PC-9 (cell line): Measurements from ENCODE around the gene EPHB2. TPM values are rescaled to one million over a fixed set of nuclear protein-coding genes. Genes with fewer than 3 reads are reported as not detected.

Source experiments
- BruUV-seq: library from RNA; stranded (reverse); fragments of 400-500 nt; replicated peaks from 2 replicates; lab custom pipeline; 2021; lab: Mats Ljungman, UMichigan
- CTCF ChIA-PET: fragments of 300-600 bp; sonication (Branson Sonifier 250); formaldehyde crosslinking; loops from one replicate; lab custom pipeline; 2022; ENCODE audit warnings: antibody characterized with exemption; lab: Charles Lee
- POLR2A ChIA-PET: fragments of 300-600 bp; sonication (Branson Sonifier 250); formaldehyde crosslinking; loops from one replicate; lab custom pipeline; 2022; ENCODE audit warnings: antibody characterized with exemption; ENCODE audit not compliant: unreplicated experiment; lab: Charles Lee
- DNase-seq, 2 experiments: peaks; one replicate each; pipeline versions ENCODE4 v3.0.0 to v3.0.0-alpha.2; 2015 to 2022; ENCODE audit warnings: mixed read lengths in 1 of 2
- H2AFZ ChIP-seq: fragments of 200-600 bp; sonication (generic); 2 replicates; pipeline ENCODE4 v1.8.1; 2017; ENCODE audit warnings: antibody characterized with exemption
- H3F3A ChIP-seq: fragments of 200-600 bp; sonication (generic); 2 replicates; pipeline ENCODE4 v1.8.1; 2017; ENCODE audit warnings: antibody characterized with exemption, mild to moderate bottlenecking, low read depth; ENCODE audit not compliant: insufficient read depth
- H3K27ac ChIP-seq: fragments of 200-600 bp; sonication (generic); 2 replicates; pipeline ENCODE4 v1.6.1; 2016; ENCODE audit warnings: mixed run types
- H3K27me3 ChIP-seq: fragments of 200-600 bp; sonication (generic); 2 replicates; pipeline ENCODE4 v1.6.1; 2016; ENCODE audit warnings: low read depth, mixed run types; ENCODE audit not compliant: insufficient read depth
- H3K36me3 ChIP-seq: fragments of 200-600 bp; sonication (generic); 2 replicates; pipeline ENCODE4 v1.6.1; 2016; ENCODE audit warnings: low read depth, mixed run types
- H3K4me1 ChIP-seq: fragments of 200-600 bp; sonication (generic); replicated peaks from 2 replicates; pipeline ENCODE4 v1.6.1; 2016; ENCODE audit warnings: mixed run types; ENCODE audit not compliant: insufficient read depth
- H3K4me2 ChIP-seq: fragments of 200-600 bp; sonication (generic); 2 replicates; pipeline ENCODE4 v1.6.1; 2017; ENCODE audit warnings: mixed run types
- H3K4me3 ChIP-seq: fragments of 200-600 bp; sonication (generic); 2 replicates; pipeline ENCODE4 v1.6.1; 2016; ENCODE audit warnings: mixed run types
- H3K79me2 ChIP-seq: fragments of 200-600 bp; sonication (generic); 2 replicates; pipeline ENCODE4 v1.6.1; 2017; ENCODE audit warnings: low read depth, mixed run types
- H3K9me2 ChIP-seq: fragments of 200-600 bp; sonication (generic); 2 replicates; pipeline ENCODE4 v1.8.1; 2017; ENCODE audit warnings: mild to moderate bottlenecking; ENCODE audit not compliant: insufficient read depth
- H3K9me3 ChIP-seq: fragments of 200-600 bp; sonication (generic); 2 replicates; pipeline ENCODE4 v1.8.1; 2016; ENCODE audit warnings: low read depth; ENCODE audit not compliant: insufficient read depth
- H4K20me1 ChIP-seq: fragments of 200-600 bp; sonication (generic); 2 replicates; pipeline ENCODE4 v1.8.1; 2017; ENCODE audit not compliant: insufficient read depth
- CTCF ChIP-seq: fragments of 200-600 bp; sonication (generic); conservative IDR thresholded peaks from 2 replicates; pipeline ENCODE4 v1.6.1; 2017; ENCODE audit warnings: mixed run types, antibody characterized with exemption, mild to moderate bottlenecking, moderate library complexity
- EZH2 ChIP-seq: fragments of 200-600 bp; sonication (generic); IDR thresholded peaks from 2 replicates; pipeline ENCODE4 v1.8.0; 2017; ENCODE audit warnings: antibody characterized with exemption, low read depth
- intact Hi-C: fragments of 100-400 bp; cut with micrococcal nuclease; formaldehyde crosslinking; loops from one replicate; pipeline ENCODE4 v1.10.0; 2022; ENCODE audit not compliant: unreplicated experiment
- total RNA-seq: library from RNA; stranded (reverse); gene quantifications from 2 replicates; pipeline ENCODE4 v1.2.3, GENCODE V29; 2021

EPHB2 gene
- total RNA-seq, 1 experiment from 2014 or later = 26.7 TPM

- no peak for DNase-seq
- TF ChIP-seq CTCF = no peak
- TF ChIP-seq EZH2 = no peak
- no peak overlapping the region for H3K27ac ChIP-seq
- no peaks in the 10 kb centered on the region for H3K9me2 ChIP-seq
- H3F3A ChIP-seq = peaks cover 10% of the 10 kb centered on the region; the same call in 1 of the 2 replicates
- CTCF ChIA-PET = no interaction called here
- H3K4me3 ChIP-seq = no peak overlapping the region
- H3K4me1 ChIP-seq = peaks cover 19% of the 10 kb centered on the region
- intact Hi-C loops = loop anchor here (5.0 kb wide), 1 partner anchor 73 kb away; no protein-coding TSS in a partner anchor
- H3K36me3 ChIP-seq = no peaks in the 10 kb centered on the region
- H3K9me3 ChIP-seq = no peaks in the 10 kb centered on the region
- no peaks in the 10 kb centered on the region for H3K79me2 ChIP-seq
- H4K20me1 ChIP-seq = no peaks in the 10 kb centered on the region
- POLR2A ChIA-PET = interaction anchor here (0.8 kb wide), 1 partner anchor 103 kb away, joined by 3 read pairs; no protein-coding TSS in a partner anchor
- no TSS peak for BruUV-seq
- no peak overlapping the region for H3K4me2 ChIP-seq
- no peaks in the 10 kb centered on the region for H3K27me3 ChIP-seq
- no peak overlapping the region for H2AFZ ChIP-seq
Observed at GRCh38 chr1:22864886-22865285, 154.2 kb downstream of the EPHB2 start.

GRCh38 chr1:22865736-22866135, 155.1 kb downstream of the EPHB2 start:
- H3K9me3 ChIP-seq = no peaks in the 10 kb centered on the region
- H3K9me2 ChIP-seq = no peaks in the 10 kb centered on the region
- no peaks in the 10 kb centered on the region for H4K20me1 ChIP-seq
- H3K79me2 ChIP-seq = no peaks in the 10 kb centered on the region
- POLR2A ChIA-PET = no interaction called here
- H2AFZ ChIP-seq = no peak overlapping the region
- intact Hi-C loops = no loop called here
- no peak overlapping the region for H3K4me2 ChIP-seq
- peaks cover 10% of the 10 kb centered on the region; the same call in 1 of the 2 replicates for H3F3A ChIP-seq
- no peak overlapping the region for H3K4me3 ChIP-seq
- peaks cover 17% of the 10 kb centered on the region for H3K4me1 ChIP-seq
- CTCF ChIA-PET = no interaction called here
- DNase-seq = no peak
- TF ChIP-seq EZH2 (no peak), CTCF (no peak)
- BruUV-seq = no TSS peak
- H3K27ac ChIP-seq = no peak overlapping the region
- no peaks in the 10 kb centered on the region for H3K36me3 ChIP-seq
- H3K27me3 ChIP-seq = no peaks in the 10 kb centered on the region

- no peak overlapping the region for H3K4me2 ChIP-seq
- no peak for DNase-seq
- no peak for TF ChIP-seq CTCF
- no peak for TF ChIP-seq EZH2
- POLR2A ChIA-PET = no interaction called here
- H3F3A ChIP-seq = no peaks in the 10 kb centered on the region; the same call in 1 of the 2 replicates
- no peak overlapping the region for H2AFZ ChIP-seq
- H3K9me2 ChIP-seq = no peaks in the 10 kb centered on the region
- no peaks in the 10 kb centered on the region for H3K9me3 ChIP-seq
- H4K20me1 ChIP-seq = no peaks in the 10 kb centered on the region
- H3K36me3 ChIP-seq = no peaks in the 10 kb centered on the region
- H3K4me3 ChIP-seq = no peak overlapping the region
- H3K27ac ChIP-seq = no peak overlapping the region
- H3K4me1 ChIP-seq = peaks cover 6% of the 10 kb centered on the region
- intact Hi-C loops = no loop called here
- CTCF ChIA-PET = no interaction called here
- no TSS peak for BruUV-seq
- H3K27me3 ChIP-seq = no peaks in the 10 kb centered on the region
- H3K79me2 ChIP-seq = no peaks in the 10 kb centered on the region
Observed at GRCh38 chr1:22866868-22867267, 156.2 kb downstream of the EPHB2 start.
